Fibroblast of peridontal ligament (primary cell): ENCODE results near the gene PHACTR4.
"Not testable (repeated sequence)": the region's sequence is repeated elsewhere in the genome, so short reads cannot be mapped to it uniquely, and the experiment has no call there.

Experiments used
- DNase-seq: peaks from one replicate; pipeline ENCODE4 v3.0.0-alpha.2; 2010; ENCODE audit errors: extremely low read depth

PHACTR4 gene

GRCh38 chr1:28370239-28371009, 884 bp downstream of the PHACTR4 start:
- DNase-seq: peak; percentile 58

DNA sequence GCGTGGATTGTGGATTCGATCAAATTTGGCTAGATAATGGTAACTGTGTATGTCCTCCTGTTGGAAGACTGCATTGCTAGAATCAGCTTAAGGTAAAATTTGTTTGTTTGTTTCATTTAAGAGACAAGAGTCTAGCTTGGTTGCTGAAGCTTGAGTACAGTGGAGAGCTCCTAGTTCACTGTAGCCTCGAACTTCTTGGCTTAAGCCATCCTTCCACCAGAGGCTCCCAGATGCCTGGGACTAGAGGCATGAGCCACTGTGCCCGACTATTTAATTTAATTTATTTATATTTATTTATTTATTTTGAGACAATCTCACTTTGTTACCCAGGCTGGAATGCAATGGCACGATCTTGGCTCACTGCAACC, 1.5 kb downstream of the PHACTR4 start:
- DNase-seq: peak; percentile 18

DNA sequence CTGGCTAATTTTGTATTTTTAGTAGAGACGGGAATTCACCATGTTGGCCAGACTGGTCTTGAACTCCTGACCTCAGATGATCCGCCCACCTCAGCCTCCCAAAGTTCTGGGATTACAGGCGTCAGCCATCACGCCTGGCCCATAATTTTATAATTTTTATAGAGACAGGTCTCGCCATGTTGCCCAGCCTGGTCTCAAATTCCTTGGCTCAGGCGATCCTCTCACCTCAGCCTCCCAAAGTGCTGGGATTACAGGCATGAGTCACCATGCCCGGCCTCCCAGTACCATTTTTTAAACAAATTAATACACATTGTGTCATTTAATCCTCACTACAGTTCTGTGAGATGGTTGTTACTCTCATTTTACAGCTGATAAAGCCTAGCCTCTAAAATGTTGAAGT, 3.9 kb downstream of the PHACTR4 start:
- DNase-seq: not testable (repeated sequence)

DNA sequence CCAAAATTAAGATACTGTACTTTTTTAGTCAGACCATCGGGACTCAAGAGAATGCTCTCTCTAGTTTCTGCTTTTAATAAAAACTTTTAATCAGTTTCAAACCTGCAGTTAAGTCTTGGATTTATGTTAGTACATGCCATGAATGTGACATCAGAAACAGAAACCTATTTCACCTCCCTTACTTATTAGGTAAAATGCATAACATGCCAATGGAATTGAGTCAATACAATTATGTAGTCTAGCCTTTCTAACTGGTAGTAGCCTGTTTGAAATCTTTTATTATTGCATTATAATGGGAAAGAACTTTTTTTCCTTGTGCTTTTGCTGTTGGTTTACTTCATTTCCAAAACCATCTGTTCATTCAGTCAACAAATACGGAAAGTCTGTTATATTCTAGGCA, 4.8 kb downstream of the PHACTR4 start:
- peak; percentile 70 for DNase-seq

- not testable (repeated sequence) for DNase-seq
These were observed 6.1 kb downstream of the PHACTR4 start for GRCh38 chr1:28375598-28375997.

DNA sequence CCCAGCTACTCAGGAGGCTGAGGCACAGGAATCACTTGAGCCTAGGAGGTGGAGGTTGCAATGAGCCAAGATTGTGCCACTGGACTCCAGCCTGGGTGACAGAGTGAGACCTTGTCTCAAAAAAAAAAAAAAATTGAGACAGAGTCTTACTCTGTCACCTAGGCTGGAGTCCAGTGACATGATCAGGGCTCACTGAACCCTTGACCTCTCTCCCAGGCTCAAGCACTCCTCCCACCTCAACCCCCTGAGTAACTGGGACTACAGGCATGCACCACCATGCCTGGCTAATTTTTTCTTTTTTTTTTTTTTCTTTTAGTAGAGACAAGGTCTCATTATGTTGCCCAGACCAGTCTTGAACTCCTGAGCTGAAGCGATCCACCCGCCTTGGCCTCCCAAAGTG, 6.7 kb downstream of the PHACTR4 start:
- not testable (repeated sequence) for DNase-seq

DNA sequence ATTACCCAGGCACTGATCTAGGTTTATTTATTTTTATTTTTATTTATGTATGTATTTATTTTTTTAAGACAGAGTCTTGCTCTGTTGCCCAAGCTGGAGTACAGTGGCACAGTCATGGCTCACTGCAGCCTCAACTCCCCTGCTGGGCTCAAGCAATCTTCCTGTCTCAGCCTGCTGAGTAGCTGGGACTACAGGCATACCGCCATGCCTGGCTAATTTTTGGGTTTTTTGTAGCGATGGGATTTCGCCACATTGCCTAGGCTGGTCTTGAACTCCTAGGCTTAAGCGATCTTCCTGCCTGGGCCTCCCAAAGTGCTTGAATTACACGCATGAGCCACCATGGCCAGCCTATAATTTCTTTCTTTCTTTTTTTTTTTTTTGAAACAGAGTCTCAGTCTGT, 9.4 kb downstream of the PHACTR4 start:
- DNase-seq: no peak

DNA sequence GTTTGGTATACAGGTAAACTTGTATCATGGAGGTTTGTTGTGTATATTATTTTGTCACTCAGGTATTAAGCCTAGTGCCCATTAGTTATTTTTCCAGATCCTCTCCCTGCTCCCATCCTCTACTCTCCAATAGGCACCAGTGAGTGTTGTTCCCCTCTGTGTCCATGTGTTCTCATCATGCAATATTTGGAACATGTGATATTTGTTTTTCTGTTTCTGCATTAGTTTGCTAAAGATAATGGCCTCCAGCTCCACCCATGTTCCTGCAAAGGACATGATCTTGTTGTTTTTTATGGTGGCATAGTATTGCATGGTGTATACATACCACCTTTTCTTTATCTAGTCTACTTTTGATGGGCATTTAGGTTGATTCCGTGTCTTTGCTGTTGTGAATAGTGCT, 10.9 kb downstream of the PHACTR4 start:
- no peak for DNase-seq

GRCh38 chr1:28383785-28384184, 14.2 kb downstream of the PHACTR4 start:
- not testable (repeated sequence) for DNase-seq

GRCh38 chr1:28392027-28392652, 22.6 kb downstream of the PHACTR4 start:
- peak; percentile 96 for DNase-seq

DNA sequence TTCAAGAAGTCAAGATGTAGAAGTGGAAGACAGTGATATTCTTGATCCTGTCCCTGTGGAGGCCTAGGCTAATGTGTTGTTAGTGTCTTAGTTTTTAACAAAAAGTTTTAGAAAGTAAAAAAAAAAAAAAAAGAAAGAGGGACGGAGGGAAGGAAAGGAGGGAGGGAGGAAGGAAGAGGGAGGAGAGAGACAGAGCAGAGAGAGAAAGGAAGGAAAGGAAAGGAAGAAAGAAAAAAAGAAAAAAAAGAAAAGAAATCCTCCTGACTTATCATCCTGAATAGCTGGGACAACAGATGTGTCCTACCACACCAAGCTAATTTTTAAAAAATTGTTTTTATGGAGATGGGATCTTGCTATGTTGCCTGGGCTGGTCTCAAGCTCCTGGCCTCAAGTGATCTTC, 24.6 kb downstream of the PHACTR4 start:
- DNase-seq: no peak

DNA sequence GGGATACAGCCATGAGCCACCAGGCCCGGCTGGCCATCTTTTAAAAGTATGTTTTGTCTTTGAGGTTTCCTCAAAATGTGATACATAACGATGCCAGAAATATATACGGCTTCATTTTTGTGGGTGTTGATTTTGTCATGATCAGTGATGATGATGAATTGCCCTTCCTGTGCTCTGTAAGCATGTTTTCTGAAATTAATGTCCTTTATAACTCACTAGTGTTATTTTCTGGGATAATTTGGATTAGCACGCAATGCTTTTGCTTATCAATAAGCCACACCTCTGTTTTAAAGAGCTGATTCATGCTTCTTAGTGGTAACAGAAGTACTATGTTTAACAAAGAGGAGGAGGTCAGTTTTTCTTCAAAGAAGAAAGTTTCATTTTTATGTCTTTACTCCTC, 25.6 kb downstream of the PHACTR4 start:
- peak; percentile 48 for DNase-seq

DNA sequence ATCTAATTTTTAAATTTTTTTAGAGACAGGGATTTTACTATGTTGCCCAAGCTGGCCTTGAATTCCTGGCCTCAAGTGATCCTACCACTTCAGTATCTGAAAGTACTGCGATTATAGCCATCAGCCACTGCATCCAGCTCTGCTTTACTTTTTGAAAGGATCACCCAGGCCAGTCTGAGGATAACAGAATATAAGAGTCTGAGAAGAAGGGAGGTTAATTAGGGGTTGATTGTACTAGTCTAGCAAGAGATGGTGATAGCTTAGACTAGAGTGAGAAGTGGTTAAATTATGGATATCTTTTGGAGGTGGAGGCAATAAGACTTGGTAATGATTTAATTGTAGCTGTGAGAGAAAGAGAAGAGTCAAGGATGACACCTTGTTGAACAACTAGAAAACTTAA, 32.2 kb downstream of the PHACTR4 start:
- no peak for DNase-seq

DNA sequence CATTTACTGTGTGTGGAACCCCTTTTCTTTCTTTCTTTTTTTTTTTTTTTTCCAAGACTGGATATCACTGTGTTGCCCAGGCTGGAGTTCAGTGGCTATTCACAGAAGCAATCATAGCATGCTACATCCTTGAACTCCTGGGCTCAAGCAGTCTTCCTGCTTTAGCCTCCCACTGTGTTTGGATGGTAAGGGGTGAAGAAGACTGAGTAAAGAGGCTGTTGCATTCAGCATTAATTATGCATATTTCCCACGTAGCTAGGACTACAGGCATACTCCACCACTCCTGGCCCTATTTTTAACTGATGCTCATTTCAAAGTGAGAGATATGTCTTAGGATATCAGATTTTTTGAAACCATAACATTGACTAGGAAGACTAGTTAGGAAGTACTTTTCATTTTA, 39.5 kb downstream of the PHACTR4 start:
- no peak for DNase-seq

DNA sequence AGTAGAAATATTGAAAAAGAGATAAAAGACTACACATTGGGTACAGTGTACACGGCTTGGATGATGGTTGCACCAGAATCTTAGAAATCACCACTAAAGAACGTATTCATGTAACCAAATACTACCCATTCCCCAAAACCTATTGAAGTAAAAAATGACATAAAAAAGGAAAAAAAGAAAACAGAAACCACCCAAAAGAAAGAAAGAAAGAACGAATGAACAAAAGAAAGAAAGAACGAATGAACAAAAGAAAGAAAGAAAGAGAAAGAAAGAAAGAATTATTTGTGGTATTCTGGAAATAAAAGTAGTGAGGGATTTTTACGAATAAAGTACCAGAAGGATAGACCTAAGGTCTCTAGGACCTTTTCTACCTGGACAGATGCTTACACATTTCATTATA, 42.1 kb downstream of the PHACTR4 start:
- DNase-seq: no peak

DNA sequence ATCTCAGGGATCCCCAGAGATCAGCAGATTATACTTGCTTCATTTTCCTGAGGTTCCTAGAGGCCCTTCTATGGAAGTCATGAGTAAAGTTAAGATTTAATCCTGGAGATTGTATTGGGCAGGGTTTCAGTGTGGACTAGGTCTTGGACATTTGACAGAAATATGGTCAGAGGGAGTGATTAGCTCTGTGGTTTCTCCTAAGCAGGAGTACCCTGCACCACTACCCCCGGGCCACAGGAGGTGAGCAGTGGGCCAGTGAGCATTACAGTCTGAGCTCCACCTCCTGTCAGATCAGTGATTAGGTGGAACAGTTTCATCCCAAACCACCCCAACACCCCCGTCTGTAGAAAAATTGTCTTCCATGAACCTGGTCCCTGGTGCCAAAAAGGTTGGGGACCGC, 43.2 kb downstream of the PHACTR4 start:
- DNase-seq: peak; percentile 55

GRCh38 chr1:28416509-28417194, 47.1 kb downstream of the PHACTR4 start:
- DNase-seq: no peak

GRCh38 chr1:28417441-28417922, 47.9 kb downstream of the PHACTR4 start:
- DNase-seq: peak; percentile 56

DNA sequence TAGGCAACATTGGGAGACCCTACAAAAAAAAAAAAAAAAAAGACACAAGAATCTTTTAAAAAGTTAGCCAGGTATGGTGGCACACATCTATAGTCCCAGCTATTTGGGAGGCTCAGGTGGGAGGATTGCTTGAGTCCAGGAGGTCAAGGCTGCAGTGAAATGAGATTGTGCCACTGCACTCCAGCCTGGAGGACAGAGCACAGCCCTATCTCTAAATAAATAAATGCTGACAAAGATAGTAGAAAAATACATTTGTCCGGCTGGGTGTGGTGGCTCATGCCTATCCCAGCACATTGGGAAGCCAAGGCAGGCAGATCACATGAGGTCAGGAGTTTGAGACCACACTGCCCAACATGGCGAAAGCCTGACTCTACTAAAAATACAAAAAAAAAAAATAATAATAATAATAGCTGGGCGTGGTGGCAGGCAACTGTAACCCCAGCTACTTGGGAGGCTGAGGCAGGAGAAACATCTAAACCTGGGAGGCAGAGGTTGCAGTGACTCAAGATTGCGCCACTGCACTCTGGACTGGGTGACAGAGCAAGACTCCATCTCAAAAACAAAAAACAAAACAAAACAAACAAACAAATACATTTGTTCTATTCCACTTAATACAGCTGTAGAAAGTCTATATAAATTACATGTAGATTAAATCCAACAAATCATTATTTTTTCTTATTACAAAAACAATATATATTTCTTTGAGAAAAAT, 48.5 kb downstream of the PHACTR4 start:
- DNase-seq: no peak

DNA sequence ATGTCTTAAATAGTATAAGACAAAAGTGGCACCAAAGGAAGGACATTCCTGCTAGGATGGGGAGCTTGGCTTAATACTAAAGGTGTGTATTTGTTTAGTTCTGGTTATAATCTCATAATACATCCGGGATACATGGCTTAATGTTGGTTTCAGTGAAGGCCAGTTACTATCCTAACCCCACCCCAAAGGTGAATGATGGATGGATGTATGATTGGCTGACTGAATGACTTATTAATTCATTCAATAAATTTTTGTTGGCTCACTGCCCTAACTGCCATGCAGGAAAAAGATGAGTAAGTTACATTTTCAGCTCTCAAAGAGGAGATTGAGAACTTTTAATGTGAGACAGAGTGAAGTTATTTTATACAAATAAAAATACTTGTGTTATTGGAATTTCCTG, 52.2 kb downstream of the PHACTR4 start:
- DNase-seq: no peak

GRCh38 chr1:28426831-28427230, 57.3 kb downstream of the PHACTR4 start:
- DNase-seq: no peak

DNA sequence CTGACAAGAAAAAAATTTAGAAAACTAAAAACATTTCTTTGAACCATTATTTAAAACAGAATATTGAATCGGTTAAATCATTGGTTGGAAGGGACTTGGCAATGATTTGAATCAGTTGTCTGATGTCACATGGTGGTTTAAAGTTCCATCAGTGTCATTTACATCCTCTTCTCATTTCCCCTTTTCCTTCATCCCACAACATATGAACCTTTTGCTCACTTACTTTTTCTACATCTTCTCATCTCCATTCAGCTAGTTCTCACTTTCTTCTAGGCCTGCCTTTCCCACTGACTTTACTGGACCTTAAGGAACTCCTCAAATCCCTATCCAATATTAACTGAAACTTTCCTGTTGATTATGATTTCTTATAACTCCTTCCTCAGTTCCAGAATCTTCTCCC, 58.5 kb downstream of the PHACTR4 start:
- DNase-seq: no peak
